Neural progenitor cell (in vitro differentiated cells): ENCODE results near the gene RRM2.

ENCODE experiments used
- CTCF ChIP-seq: fragments of 200-600 bp; sonication (generic); IDR thresholded peaks from 2 replicates; pipeline ENCODE4 v1.5.1; 2017; ENCODE audit warnings: antibody characterized with exemption, mild to moderate bottlenecking
- EZH2phosphoT487 ChIP-seq: fragments of 200-600 bp; sonication (generic); IDR thresholded peaks from 2 replicates; pipeline ENCODE4 v1.6.1; 2017; ENCODE audit warnings: antibody characterized with exemption

GRCh38 chr2:10103179-10103578, 19.4 kb upstream of the RRM2 start:
- TF ChIP-seq CTCF (no peak), EZH2phosphoT487 (no peak)
